Gastrocnemius medialis (tissue), 4 donors: ENCODE results near the gene SH3PXD2B.

ENCODE experiments used
- CTCF ChIP-seq, 5 experiments: fragments of 450-650 bp in 3 of 5; fragments of 200-600 bp in 2 of 5; sonication (generic) in 2 of 5; IDR thresholded peaks in 4 of 5; conservative IDR thresholded peaks in 1 of 5; 1 replicate in 4 of 5; 2 replicates in 1 of 5; pipeline ENCODE4 v1.5.1; 2016 to 2019; ENCODE audit warnings: antibody characterized with exemption in 5 of 5, mild to moderate bottlenecking in 3 of 5, moderate library complexity in 3 of 5
- POLR2A ChIP-seq, 2 donors: fragments of 450-650 bp; IDR thresholded peaks; one replicate each; pipeline ENCODE4 v1.6.1; 2017; ENCODE audit warnings: antibody characterized with exemption in 2 of 2, mild to moderate bottlenecking in 2 of 2, moderate library complexity in 2 of 2

DNA sequence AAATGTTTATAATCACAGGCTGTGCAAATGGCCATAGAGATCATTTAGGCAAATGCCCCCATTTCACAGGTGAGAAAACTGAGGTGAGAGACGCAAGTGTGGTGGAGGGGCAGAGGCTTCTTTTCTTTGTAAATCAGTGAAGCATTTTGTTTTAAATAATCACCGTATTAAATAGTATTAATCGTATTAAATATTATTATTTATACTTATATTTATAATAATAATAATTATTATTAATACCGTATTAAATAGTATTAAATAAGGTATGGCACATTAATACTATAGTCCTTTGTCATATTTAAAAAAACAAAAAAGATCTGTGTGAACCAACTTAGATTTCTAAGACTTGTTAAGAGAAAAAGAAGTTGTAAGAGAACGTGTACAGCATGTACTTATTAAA, 32.6 kb upstream of the SH3PXD2B start:
- TF ChIP-seq CTCF (IDR thresholded peaks at IDR 0.05 in 4 of 5, conservative IDR thresholded peaks at IDR 0.05 in 1 of 5) (no peak), POLR2A (IDR thresholded peaks at IDR 0.05) (no peak)
